H1 (cell line): ENCODE measurements around the gene SPDYE8. TPM values are rescaled to one million over a fixed set of nuclear protein-coding genes. Genes with fewer than 3 reads are reported as not detected.
"Not testable (repeated sequence)": the region's sequence is repeated elsewhere in the genome, so short reads cannot be mapped to it uniquely, and the experiment has no call there.

Experiments used
- CTCF ChIA-PET: fragments of 300-600 bp; sonication (Branson Sonifier 250); formaldehyde crosslinking; loops from one replicate; lab custom pipeline; 2021; ENCODE audit not compliant: partially characterized antibody; lab: Charles Lee
- POLR2A ChIA-PET: fragments of 300-600 bp; sonication (Branson Sonifier 250); formaldehyde crosslinking; loops from one replicate; lab custom pipeline; 2021; ENCODE audit warnings: inconsistent platforms; ENCODE audit not compliant: partially characterized antibody; lab: Charles Lee
- DNase-seq, 2 experiments: peaks; one replicate each; pipeline versions ENCODE4 v3.0.0 to v3.0.0-alpha.2; 2010 to 2022; ENCODE audit warnings: low spot score in 2 of 2, low read depth in 1 of 2, mixed read lengths in 1 of 2
- FAIRE-seq: peaks from 2 replicates; lab custom pipeline; 2011; peaks lifted over from hg19 to GRCh38; lab: Jason Lieb, UNC
- H2AFZ ChIP-seq: 2 replicates; pipeline ENCODE4 v1.8.1; 2012; ENCODE audit warnings: low read length, inconsistent platforms
- H2AK5ac ChIP-seq: 2 replicates; pipeline ENCODE4 v1.6.1; 2013; ENCODE audit warnings: low read depth, low read length
- H2BK120ac ChIP-seq: replicated peaks from 2 replicates; pipeline ENCODE3; 2013; ENCODE audit warnings: low read depth, low read length, inconsistent platforms
- H2BK12ac ChIP-seq: 2 replicates; pipeline ENCODE4 v1.6.1; 2013; ENCODE audit warnings: low read depth, low read length
- H2BK15ac ChIP-seq: 2 replicates; pipeline ENCODE4 v1.6.1; 2013; ENCODE audit warnings: low read length
- H2BK20ac ChIP-seq: 2 replicates; pipeline ENCODE4 v1.6.1; 2013; ENCODE audit warnings: low read length
- H2BK5ac ChIP-seq: 2 replicates; pipeline ENCODE4 v1.6.1; 2013; ENCODE audit warnings: low read depth, low read length
- H3K14ac ChIP-seq: 2 replicates; pipeline ENCODE4 v1.6.1; 2013; ENCODE audit warnings: inconsistent platforms; ENCODE audit not compliant: insufficient read length
- H3K18ac ChIP-seq: 2 replicates; pipeline ENCODE4 v1.6.1; 2013; ENCODE audit warnings: low read length; ENCODE audit errors: extremely low read depth
- H3K23ac ChIP-seq: 2 replicates; pipeline ENCODE4 v1.6.1; 2013; ENCODE audit warnings: inconsistent platforms; ENCODE audit not compliant: insufficient read length
- H3K23me2 ChIP-seq: 2 replicates; pipeline ENCODE4 v1.6.1; 2013; ENCODE audit warnings: low read depth, low read length
- H3K27ac ChIP-seq: 2 replicates; pipeline ENCODE4 v1.6.1; 2011; ENCODE audit warnings: low read depth, low read length, inconsistent platforms
- H3K27me3 ChIP-seq, 4 experiments: replicated peaks in 1 of 4; 1 replicate in 1 of 4; 2 replicates in 3 of 4; pipeline versions ENCODE4 v1.6.1 to v1.8.1; 2011 to 2013; ENCODE audit warnings: low read length in 3 of 4, mild to moderate bottlenecking in 3 of 4, inconsistent platforms in 2 of 4, mixed read lengths in 2 of 4, moderate library complexity in 1 of 4; ENCODE audit not compliant: control insufficient read depth in 3 of 4, insufficient read depth in 3 of 4; ENCODE audit errors: extremely low read depth in 1 of 4
- H3K36me3 ChIP-seq, 4 experiments: 2 replicates each; pipeline versions ENCODE4 v1.6.1 to v1.8.1; 2011 to 2013; ENCODE audit warnings: mild to moderate bottlenecking in 4 of 4, low read length in 3 of 4, moderate library complexity in 2 of 4, control low read depth in 1 of 4, inconsistent platforms in 1 of 4; ENCODE audit not compliant: insufficient read depth in 4 of 4, control insufficient read depth in 2 of 4
- H3K4ac ChIP-seq: replicated peaks from 2 replicates; pipeline ENCODE3; 2013; ENCODE audit warnings: low read length, low read depth, mixed read lengths, inconsistent platforms; ENCODE audit not compliant: insufficient read length
- H3K4me1 ChIP-seq, 4 experiments: replicated peaks in 1 of 4; 1 replicate in 1 of 4; 2 replicates in 3 of 4; pipeline versions ENCODE4 v1.6.1 to v1.8.1; 2011 to 2013; ENCODE audit warnings: low read length in 3 of 4, inconsistent platforms in 2 of 4, mixed read lengths in 1 of 4; ENCODE audit not compliant: insufficient read depth in 4 of 4, control insufficient read depth in 3 of 4
- H3K4me2 ChIP-seq, 2 experiments: 2 replicates each; pipeline versions ENCODE4 v1.6.1 to v1.8.1; 2011 to 2013; ENCODE audit warnings: low read depth in 2 of 2, low read length in 2 of 2, control low read depth in 1 of 2, inconsistent platforms in 1 of 2, mild to moderate bottlenecking in 1 of 2; ENCODE audit not compliant: insufficient read depth in 1 of 2
- H3K4me3 ChIP-seq, 4 experiments: fragments of 200-600, 300-600 bp in 1 of 4; sonication (generic), shearing (Covaris generic), sonication (Bioruptor Twin) in 1 of 4; 2 replicates each; pipeline versions ENCODE4 v1.5.1 to v1.8.1; 2011 to 2016; ENCODE audit warnings: low read length in 4 of 4, low read depth in 3 of 4, control low read depth in 2 of 4, inconsistent platforms in 2 of 4, mild to moderate bottlenecking in 2 of 4, mixed read lengths in 1 of 4, moderate library complexity in 1 of 4; ENCODE audit not compliant: insufficient read depth in 2 of 4; ENCODE audit errors: extremely low read depth in 1 of 4
- H3K56ac ChIP-seq: replicated peaks from 2 replicates; pipeline ENCODE3; 2013; ENCODE audit warnings: low read depth, mild to moderate bottlenecking, mixed read lengths, low read length, inconsistent platforms; ENCODE audit not compliant: insufficient read length
- H3K79me1 ChIP-seq: 2 replicates; pipeline ENCODE4 v1.6.1; 2013; ENCODE audit warnings: low read depth, low read length, control low read depth
- H3K79me2 ChIP-seq, 2 experiments: 2 replicates each; pipeline versions ENCODE4 v1.6.1 to v1.8.1; 2012 to 2013; ENCODE audit warnings: low read length in 2 of 2, mild to moderate bottlenecking in 2 of 2, inconsistent platforms in 1 of 2; ENCODE audit not compliant: insufficient read depth in 2 of 2, control insufficient read depth in 1 of 2
- H3K9ac ChIP-seq, 4 experiments: replicated peaks in 1 of 4; 1 replicate in 1 of 4; 2 replicates in 3 of 4; pipeline versions ENCODE4 v1.6.1 to v1.8.1; 2011 to 2013; ENCODE audit warnings: low read depth in 3 of 4, low read length in 3 of 4, control low read depth in 2 of 4, mild to moderate bottlenecking in 2 of 4, moderate library complexity in 2 of 4, inconsistent platforms in 1 of 4; ENCODE audit errors: extremely low read depth in 1 of 4
- H3K9me3 ChIP-seq, 2 experiments: 2 replicates each; pipeline versions ENCODE4 v1.6.1 to v1.8.1; 2012 to 2013; ENCODE audit warnings: mild to moderate bottlenecking in 2 of 2, moderate library complexity in 2 of 2, control low read depth in 1 of 2, inconsistent platforms in 1 of 2, low read depth in 1 of 2, low read length in 1 of 2, mixed read lengths in 1 of 2; ENCODE audit not compliant: insufficient read depth in 2 of 2
- H4K20me1 ChIP-seq, 2 experiments: replicated peaks in 1 of 2; 2 replicates each; pipeline versions ENCODE3 to v1.8.1; 2011 to 2013; ENCODE audit warnings: inconsistent platforms in 2 of 2, low read length in 2 of 2, mild to moderate bottlenecking in 1 of 2; ENCODE audit not compliant: insufficient read depth in 2 of 2, control insufficient read depth in 1 of 2
- H4K5ac ChIP-seq: 2 replicates; pipeline ENCODE4 v1.6.1; 2013; ENCODE audit warnings: low read length, low read depth, mixed read lengths, inconsistent platforms; ENCODE audit not compliant: insufficient read length
- H4K8ac ChIP-seq: 2 replicates; pipeline ENCODE4 v1.8.0; 2013; ENCODE audit warnings: mild to moderate bottlenecking, moderate library complexity, low read length, inconsistent platforms; ENCODE audit not compliant: insufficient read depth; ENCODE audit errors: extremely low read depth
- H4K91ac ChIP-seq: replicated peaks from 2 replicates; pipeline ENCODE3; 2013; ENCODE audit warnings: low read length, mixed read lengths, inconsistent platforms; ENCODE audit not compliant: insufficient read length
- WGBS, 2 experiments: shearing (Covaris generic) in 1 of 2; methylation state at CpG; one replicate each; pipeline versions ENCODE4 v1.1.6 to v1.1.7; 2013 to 2015; ENCODE audit warnings: low lambda C conversion rate in 2 of 2, mixed read lengths in 2 of 2, inconsistent platforms in 1 of 2, low coverage in 1 of 2, missing lambda C conversion rate in 1 of 2; ENCODE audit not compliant: insufficient replicate concordance in 2 of 2, insufficient coverage in 1 of 2, insufficient read length in 1 of 2; ENCODE audit errors: extremely low coverage in 1 of 2, missing lambda C conversion rate in 1 of 2; 5-methylcytosine and 5-hydroxymethylcytosine counted together
- polyA plus RNA-seq, 7 experiments: library from polyadenylated mRNA; depleted of rRNA in 3 of 7; stranded (reverse) in 5 of 7; unstranded in 2 of 7; fragments of >200 nt in 5 of 7; fragments of 200-250 nt in 2 of 7; gene quantifications; 1 replicate in 5 of 7; 2 replicates in 1 of 7; 4 replicates in 1 of 7; pipeline versions ENCODE4 v1.2.1 to v1.2.3, GENCODE V29; 2011 to 2013; ENCODE audit warnings: missing spikeins in 2 of 7, mixed read lengths in 2 of 7
- total RNA-seq: library from RNA; stranded (reverse); fragmentation: NEBNext Ultra II Directional; extraction: Animal tissue kit (Norgen Biotek cat#: 25700); gene quantifications from 2 replicates; pipeline ENCODE4 v1.2.1, GENCODE V29; 2021

Gene SPDYE8
- total and polyA plus RNA-seq, 2 of the 8 experiments (the other 6 are each of a cell fraction or from before 2014, with no cell fraction given): not detected

DNA sequence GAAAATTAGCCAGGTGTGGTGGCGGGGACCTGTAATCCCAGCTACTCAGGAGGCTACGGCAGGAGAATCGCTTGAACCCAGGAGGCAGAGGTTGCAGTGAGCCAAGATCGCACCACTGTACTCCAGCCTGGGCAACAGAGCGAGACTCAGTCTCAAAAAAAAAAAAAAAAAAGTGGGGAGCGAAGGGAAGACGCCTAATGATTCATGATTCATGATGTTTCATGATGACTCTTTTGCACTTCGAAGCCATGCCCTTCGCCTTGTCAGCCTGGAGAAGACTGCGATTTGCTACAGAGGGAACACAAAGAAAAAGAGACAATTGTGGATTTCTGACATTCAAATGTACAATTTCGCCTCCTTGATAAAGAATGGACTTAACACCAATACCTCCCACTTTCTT, 47.5 kb downstream of the SPDYE8 start:
- H3K9me3 ChIP-seq, H3K27ac ChIP-seq, H3K14ac ChIP-seq, H3K9ac ChIP-seq, H2BK5ac ChIP-seq, H2BK120ac ChIP-seq, H3K4me3 ChIP-seq, H3K36me3 ChIP-seq, H3K18ac ChIP-seq, CTCF ChIA-PET, H3K4ac ChIP-seq, H3K4me2 ChIP-seq, FAIRE-seq, H4K5ac ChIP-seq, H2BK12ac ChIP-seq, POLR2A ChIA-PET, H2AFZ ChIP-seq, H2BK15ac ChIP-seq, H3K23ac ChIP-seq, H3K4me1 ChIP-seq, H4K8ac ChIP-seq, H3K23me2 ChIP-seq, H4K20me1 ChIP-seq, H2AK5ac ChIP-seq, H3K79me1 ChIP-seq, H4K91ac ChIP-seq, DNase-seq, H3K79me2 ChIP-seq, H2BK20ac ChIP-seq, H3K27me3 ChIP-seq, H3K56ac ChIP-seq: not testable (repeated sequence)
- no CpG with 5 or more reads among the region's 11 CpGs for WGBS, 2 experiments

DNA sequence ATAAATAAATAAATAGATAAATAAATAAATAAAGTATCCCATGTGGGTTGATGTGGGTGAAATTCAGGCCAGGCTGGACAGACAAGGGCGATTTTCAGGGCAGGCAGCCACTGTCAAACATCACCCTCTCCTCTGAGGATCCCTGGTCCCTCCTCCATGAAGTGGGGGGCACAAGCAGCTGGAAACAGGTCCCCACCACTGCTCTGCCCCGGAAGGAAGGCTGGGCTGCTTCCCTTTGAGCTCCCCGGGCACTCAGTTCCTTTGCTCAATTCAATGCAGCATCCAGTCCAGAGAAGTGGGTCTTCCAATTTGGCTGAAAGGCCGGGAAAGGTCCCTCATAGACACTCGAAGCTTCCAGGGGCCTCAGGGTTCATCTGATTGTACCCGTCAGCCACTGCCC, 49.2 kb downstream of the SPDYE8 start:
- FAIRE-seq: not testable (repeated sequence)

More for the DNA sequence above, 49.2 kb downstream of the SPDYE8 start:
- H3K23me2 ChIP-seq, POLR2A ChIA-PET, H4K5ac ChIP-seq, H3K4me1 ChIP-seq, H3K18ac ChIP-seq, H3K4me3 ChIP-seq, H3K79me2 ChIP-seq, H2BK12ac ChIP-seq, H3K4me2 ChIP-seq, CTCF ChIA-PET, H2BK15ac ChIP-seq, H2BK20ac ChIP-seq, H3K56ac ChIP-seq, H4K91ac ChIP-seq, H2AFZ ChIP-seq, H4K8ac ChIP-seq, H3K36me3 ChIP-seq, H3K27me3 ChIP-seq, H3K14ac ChIP-seq, H4K20me1 ChIP-seq, H2BK120ac ChIP-seq, H3K4ac ChIP-seq, H3K9me3 ChIP-seq, DNase-seq, H3K79me1 ChIP-seq, H2AK5ac ChIP-seq, H2BK5ac ChIP-seq, H3K9ac ChIP-seq, H3K27ac ChIP-seq, H3K23ac ChIP-seq: not testable (repeated sequence)
- 95% methylated on average over 2 of the region's 6 CpGs; no CpG with 5 or more reads in 1 of the 2 experiments for WGBS, 2 experiments
